ENCODE results near the gene MASTL.

DNA sequence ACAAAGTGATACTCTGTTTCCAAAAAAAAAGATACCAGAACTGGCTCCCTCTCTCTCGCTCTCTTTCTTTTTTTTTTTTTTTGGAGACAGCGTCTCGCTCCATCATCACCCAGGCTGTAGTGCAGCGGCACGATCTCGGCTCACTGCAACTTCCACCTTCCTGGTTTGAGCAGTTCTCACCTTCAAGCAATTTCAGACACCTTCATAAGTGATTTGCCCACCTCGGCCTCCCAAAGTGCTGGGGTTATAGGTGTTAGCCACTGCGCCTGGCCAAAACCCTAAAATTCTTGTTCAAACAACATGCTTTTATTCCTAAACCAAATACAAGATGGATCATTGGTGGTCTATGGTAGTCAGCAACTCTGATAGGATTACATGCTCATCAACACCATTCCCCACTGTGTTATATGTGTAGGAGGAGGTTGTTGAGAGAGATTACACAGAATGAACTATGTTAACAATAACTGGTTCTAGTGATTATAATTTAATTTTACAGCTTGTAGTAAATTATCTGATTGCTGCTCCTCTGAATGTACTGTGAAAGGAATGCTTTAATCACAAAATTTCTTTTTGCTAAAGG, 69.9 kb downstream of the MASTL start:
- TF ChIP-seq, protein P1, sequence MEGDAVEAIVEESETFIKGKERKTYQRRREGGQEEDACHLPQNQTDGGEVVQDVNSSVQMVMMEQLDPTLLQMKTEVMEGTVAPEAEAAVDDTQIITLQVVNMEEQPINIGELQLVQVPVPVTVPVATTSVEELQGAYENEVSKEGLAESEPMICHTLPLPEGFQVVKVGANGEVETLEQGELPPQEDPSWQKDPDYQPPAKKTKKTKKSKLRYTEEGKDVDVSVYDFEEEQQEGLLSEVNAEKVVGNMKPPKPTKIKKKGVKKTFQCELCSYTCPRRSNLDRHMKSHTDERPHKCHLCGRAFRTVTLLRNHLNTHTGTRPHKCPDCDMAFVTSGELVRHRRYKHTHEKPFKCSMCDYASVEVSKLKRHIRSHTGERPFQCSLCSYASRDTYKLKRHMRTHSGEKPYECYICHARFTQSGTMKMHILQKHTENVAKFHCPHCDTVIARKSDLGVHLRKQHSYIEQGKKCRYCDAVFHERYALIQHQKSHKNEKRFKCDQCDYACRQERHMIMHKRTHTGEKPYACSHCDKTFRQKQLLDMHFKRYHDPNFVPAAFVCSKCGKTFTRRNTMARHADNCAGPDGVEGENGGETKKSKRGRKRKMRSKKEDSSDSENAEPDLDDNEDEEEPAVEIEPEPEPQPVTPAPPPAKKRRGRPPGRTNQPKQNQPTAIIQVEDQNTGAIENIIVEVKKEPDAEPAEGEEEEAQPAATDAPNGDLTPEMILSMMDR (IDR thresholded peaks at IDR 0.05; ENCODE audit: insufficient read depth, low read length) = no peak
- TF ChIP-seq POLR2AphosphoS5 (IDR thresholded peaks at IDR 0.05; ENCODE audit: low read depth) (no peak), GABPA (IDR thresholded peaks at IDR 0.05; ENCODE audit: low read depth) (no peak), SPI1 (IDR thresholded peaks at IDR 0.05; ENCODE audit: borderline replicate concordance, low read depth) (no peak)
- TF ChIP-seq, protein P2, sequence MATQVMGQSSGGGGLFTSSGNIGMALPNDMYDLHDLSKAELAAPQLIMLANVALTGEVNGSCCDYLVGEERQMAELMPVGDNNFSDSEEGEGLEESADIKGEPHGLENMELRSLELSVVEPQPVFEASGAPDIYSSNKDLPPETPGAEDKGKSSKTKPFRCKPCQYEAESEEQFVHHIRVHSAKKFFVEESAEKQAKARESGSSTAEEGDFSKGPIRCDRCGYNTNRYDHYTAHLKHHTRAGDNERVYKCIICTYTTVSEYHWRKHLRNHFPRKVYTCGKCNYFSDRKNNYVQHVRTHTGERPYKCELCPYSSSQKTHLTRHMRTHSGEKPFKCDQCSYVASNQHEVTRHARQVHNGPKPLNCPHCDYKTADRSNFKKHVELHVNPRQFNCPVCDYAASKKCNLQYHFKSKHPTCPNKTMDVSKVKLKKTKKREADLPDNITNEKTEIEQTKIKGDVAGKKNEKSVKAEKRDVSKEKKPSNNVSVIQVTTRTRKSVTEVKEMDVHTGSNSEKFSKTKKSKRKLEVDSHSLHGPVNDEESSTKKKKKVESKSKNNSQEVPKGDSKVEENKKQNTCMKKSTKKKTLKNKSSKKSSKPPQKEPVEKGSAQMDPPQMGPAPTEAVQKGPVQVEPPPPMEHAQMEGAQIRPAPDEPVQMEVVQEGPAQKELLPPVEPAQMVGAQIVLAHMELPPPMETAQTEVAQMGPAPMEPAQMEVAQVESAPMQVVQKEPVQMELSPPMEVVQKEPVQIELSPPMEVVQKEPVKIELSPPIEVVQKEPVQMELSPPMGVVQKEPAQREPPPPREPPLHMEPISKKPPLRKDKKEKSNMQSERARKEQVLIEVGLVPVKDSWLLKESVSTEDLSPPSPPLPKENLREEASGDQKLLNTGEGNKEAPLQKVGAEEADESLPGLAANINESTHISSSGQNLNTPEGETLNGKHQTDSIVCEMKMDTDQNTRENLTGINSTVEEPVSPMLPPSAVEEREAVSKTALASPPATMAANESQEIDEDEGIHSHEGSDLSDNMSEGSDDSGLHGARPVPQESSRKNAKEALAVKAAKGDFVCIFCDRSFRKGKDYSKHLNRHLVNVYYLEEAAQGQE (IDR thresholded peaks at IDR 0.05; ENCODE audit: insufficient replicate concordance, low read depth) = no peak

Measured in HL-60 (cell line).